K562 (cell line): ENCODE measurements around the gene SNX1. TPM values are rescaled to one million over a fixed set of nuclear protein-coding genes. Genes with fewer than 3 reads are reported as not detected.

Experiments used
- CHD1 ChIP-seq: fragments of 200-600 bp; sonication (generic); IDR thresholded peaks from one replicate; pipeline ENCODE4 v1.6.1; 2012; ENCODE audit warnings: mild to moderate bottlenecking, moderate library complexity, low read length, inconsistent platforms
- CTCFL ChIP-seq: IDR thresholded peaks from 2 replicates; pipeline ENCODE4 v1.6.1; 2011; ENCODE audit warnings: borderline replicate concordance, low read depth, mild to moderate bottlenecking, moderate library complexity, low read length; ENCODE audit not compliant: insufficient read depth, poor library complexity, severe bottlenecking
- GABPB2 ChIP-seq: fragments of 250-450 bp; sonication (Bioruptor Pico); conservative IDR thresholded peaks from 2 replicates; pipeline ENCODE4 v1.5.1; 2021; ENCODE audit warnings: mild to moderate bottlenecking
- GATAD2B ChIP-seq: fragments of 450-650 bp; IDR thresholded peaks from 2 replicates; pipeline ENCODE4 v1.6.1; 2017; ENCODE audit warnings: mild to moderate bottlenecking, borderline replicate concordance
- HNRNPL ChIP-seq: fragments of 200-400 bp; formaldehyde crosslinking; IDR thresholded peaks from 2 replicates; pipeline ENCODE4 v1.6.1; 2017; ENCODE audit warnings: low read depth, mild to moderate bottlenecking, low read length
- LARP7 ChIP-seq: fragments of 450-650 bp; IDR thresholded peaks from 2 replicates; pipeline ENCODE4 v1.6.1; 2016
- OTX1 ChIP-seq: fragments of 450-650 bp; formaldehyde crosslinking; IDR thresholded peaks from 2 replicates; pipeline ENCODE4 v1.4.0; 2022; ENCODE audit warnings: mild to moderate bottlenecking
- RBFOX2 ChIP-seq: fragments of 200-400 bp; formaldehyde crosslinking; IDR thresholded peaks from 2 replicates; pipeline ENCODE4 v1.6.1; 2017; ENCODE audit warnings: low read depth, mild to moderate bottlenecking, low read length, moderate library complexity
- YBX1 ChIP-seq: fragments of 450-650 bp; IDR thresholded peaks from 2 replicates; pipeline ENCODE4 v1.7.1; 2016; ENCODE audit warnings: mild to moderate bottlenecking
- ZBTB5 ChIP-seq: fragments of 450-650 bp; IDR thresholded peaks from 2 replicates; pipeline ENCODE4 v1.6.1; 2017; ENCODE audit warnings: antibody characterized with exemption
- ZNF184 ChIP-seq: sonication (generic); formaldehyde crosslinking; IDR thresholded peaks from 2 replicates; pipeline ENCODE4 v1.5.0; 2020; ENCODE audit warnings: missing genetic modification reagents
- ZNF277 ChIP-seq: fragments of 250-450 bp; sonication (Bioruptor Pico); IDR thresholded peaks from 2 replicates; pipeline ENCODE4 v1.8.0; 2022; ENCODE audit warnings: inconsistent platforms, mild to moderate bottlenecking, moderate library complexity, borderline replicate concordance
- ZNF780A ChIP-seq: fragments of 250-450 bp; sonication (Bioruptor Pico); IDR thresholded peaks from 2 replicates; pipeline ENCODE4 v1.5.0; 2021; ENCODE audit warnings: mild to moderate bottlenecking
- polyA plus RNA-seq, 8 experiments: library from polyadenylated mRNA; depleted of rRNA in 4 of 8; stranded (reverse) in 5 of 8; unstranded in 3 of 8; fragments of >200 nt; fragmentation: Nextera tagmentation in 2 of 8; fragmentation: Illumina TruSeq in 1 of 8; extraction: Ambion mirVana in 2 of 8; extraction: Trizol in 1 of 8; gene quantifications; 2 replicates each; pipeline versions ENCODE4 v1.2.1 to v1.2.3, GENCODE V29; 2011 to 2014; ENCODE audit warnings: inconsistent platforms in 1 of 8, missing spikeins in 1 of 8
- total RNA-seq, 7 experiments: library from RNA; depleted of rRNA in 6 of 7; stranded (reverse); fragments of >200 nt in 6 of 7; fragmentation: Illumina TruSeq in 2 of 7; extraction: Trizol in 2 of 7; gene quantifications; 2 replicates each; pipeline versions ENCODE4 v1.2.1 to v1.2.3, GENCODE V29; 2011 to 2021; ENCODE audit warnings: low replicate concordance in 1 of 7

SNX1 gene
- total and polyA plus RNA-seq, 9 of the 15 experiments (the other 6 are each of a cell fraction or from before 2014, with no cell fraction given): 11.0 to 105 (median 59.9) TPM

GRCh38 chr15:64153480-64154367, 57.9 kb downstream of the SNX1 start (continued):
- TF ChIP-seq OTX1: no peak
- peak; percentile 78 for TF ChIP-seq RBFOX2
- no peak for TF ChIP-seq GABPB2 (CRISPR knock-in tag)
- no peak for TF ChIP-seq ZNF184 (CRISPR knock-in tag)
- TF ChIP-seq ZNF277 (CRISPR knock-in tag): no peak
- no peak for TF ChIP-seq LARP7
- no peak for TF ChIP-seq GATAD2B
- TF ChIP-seq ZBTB5: no peak
- TF ChIP-seq YBX1: no peak
- TF ChIP-seq HNRNPL: no peak
- no peak for TF ChIP-seq CHD1
- no peak for TF ChIP-seq ZNF780A (CRISPR knock-in tag)
- peak; percentile 85 for TF ChIP-seq CTCFL
